Thyroid gland (tissue), 4 donors: Measurements from ENCODE around the gene NRAS.

ENCODE experiments used
- POLR2A ChIP-seq, 2 donors: fragments of 450-650 bp; IDR thresholded peaks; one replicate each; pipeline ENCODE4 v1.6.1; 2017; ENCODE audit warnings: antibody characterized with exemption in 2 of 2, mild to moderate bottlenecking in 2 of 2, moderate library complexity in 1 of 2
- TF ChIP-seq, protein P1 (sequence below), 6 experiments: fragments of 200-600 bp in 3 of 6; fragments of 450-650 bp in 3 of 6; sonication (generic) in 3 of 6; IDR thresholded peaks; one replicate each; pipeline ENCODE4 v1.5.1; 2016 to 2019; ENCODE audit warnings: antibody characterized with exemption in 6 of 6, mild to moderate bottlenecking in 2 of 6, inconsistent platforms in 1 of 6, moderate library complexity in 1 of 6

GRCh38 chr1:114756009-114756892 lies 39.7 kb upstream of the NRAS start:
- TF ChIP-seq, protein P1, sequence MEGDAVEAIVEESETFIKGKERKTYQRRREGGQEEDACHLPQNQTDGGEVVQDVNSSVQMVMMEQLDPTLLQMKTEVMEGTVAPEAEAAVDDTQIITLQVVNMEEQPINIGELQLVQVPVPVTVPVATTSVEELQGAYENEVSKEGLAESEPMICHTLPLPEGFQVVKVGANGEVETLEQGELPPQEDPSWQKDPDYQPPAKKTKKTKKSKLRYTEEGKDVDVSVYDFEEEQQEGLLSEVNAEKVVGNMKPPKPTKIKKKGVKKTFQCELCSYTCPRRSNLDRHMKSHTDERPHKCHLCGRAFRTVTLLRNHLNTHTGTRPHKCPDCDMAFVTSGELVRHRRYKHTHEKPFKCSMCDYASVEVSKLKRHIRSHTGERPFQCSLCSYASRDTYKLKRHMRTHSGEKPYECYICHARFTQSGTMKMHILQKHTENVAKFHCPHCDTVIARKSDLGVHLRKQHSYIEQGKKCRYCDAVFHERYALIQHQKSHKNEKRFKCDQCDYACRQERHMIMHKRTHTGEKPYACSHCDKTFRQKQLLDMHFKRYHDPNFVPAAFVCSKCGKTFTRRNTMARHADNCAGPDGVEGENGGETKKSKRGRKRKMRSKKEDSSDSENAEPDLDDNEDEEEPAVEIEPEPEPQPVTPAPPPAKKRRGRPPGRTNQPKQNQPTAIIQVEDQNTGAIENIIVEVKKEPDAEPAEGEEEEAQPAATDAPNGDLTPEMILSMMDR (IDR thresholded peaks at IDR 0.05) = no peak
- no peak for TF ChIP-seq POLR2A (IDR thresholded peaks at IDR 0.05)
